OCI-LY3 (cell line): ENCODE results near the gene CRABP1.

Experiments
- EZH2phosphoT487 ChIP-seq: fragments of 200-600 bp; shearing (Covaris generic); IDR thresholded peaks from 2 replicates; pipeline ENCODE4 v1.6.1; 2018; ENCODE audit warnings: antibody characterized with exemption, mixed run types, low read depth
- TF ChIP-seq, protein P1 (sequence below): fragments of 200-600, 300-600 bp; sonication (generic); IDR thresholded peaks from 2 replicates; pipeline ENCODE4 v1.5.1; 2014; ENCODE audit warnings: antibody characterized with exemption, low read length, low read depth

DNA sequence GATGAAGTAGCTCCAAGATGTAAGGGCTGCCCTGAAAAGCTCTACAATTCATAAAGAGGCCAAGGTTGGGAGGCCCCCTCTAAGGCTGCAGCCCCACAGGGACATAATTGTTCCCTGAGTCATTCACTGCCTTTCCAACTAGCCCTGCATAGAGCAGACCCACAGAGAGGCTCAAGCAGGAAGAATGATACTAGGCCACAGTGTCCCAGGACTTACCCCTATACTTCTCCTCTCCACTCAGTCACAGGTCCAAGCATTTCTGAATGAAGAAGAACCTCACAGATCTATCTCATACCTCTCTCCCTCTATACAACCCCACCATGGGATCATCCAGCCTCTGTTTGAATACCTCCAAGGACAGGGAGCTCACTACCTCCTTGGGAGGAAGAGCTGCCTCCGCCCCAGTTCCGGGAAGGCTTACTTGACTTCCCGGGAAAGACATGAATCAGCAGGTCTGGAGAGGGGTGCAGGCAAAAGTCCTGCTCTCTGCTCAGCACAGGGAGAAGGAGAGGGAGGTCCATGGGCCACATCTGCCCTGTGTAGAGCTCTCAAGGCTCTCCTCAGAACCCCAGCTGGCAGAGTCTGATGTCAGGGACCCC is 33.9 kb upstream of the CRABP1 start:
- TF ChIP-seq, protein P1, sequence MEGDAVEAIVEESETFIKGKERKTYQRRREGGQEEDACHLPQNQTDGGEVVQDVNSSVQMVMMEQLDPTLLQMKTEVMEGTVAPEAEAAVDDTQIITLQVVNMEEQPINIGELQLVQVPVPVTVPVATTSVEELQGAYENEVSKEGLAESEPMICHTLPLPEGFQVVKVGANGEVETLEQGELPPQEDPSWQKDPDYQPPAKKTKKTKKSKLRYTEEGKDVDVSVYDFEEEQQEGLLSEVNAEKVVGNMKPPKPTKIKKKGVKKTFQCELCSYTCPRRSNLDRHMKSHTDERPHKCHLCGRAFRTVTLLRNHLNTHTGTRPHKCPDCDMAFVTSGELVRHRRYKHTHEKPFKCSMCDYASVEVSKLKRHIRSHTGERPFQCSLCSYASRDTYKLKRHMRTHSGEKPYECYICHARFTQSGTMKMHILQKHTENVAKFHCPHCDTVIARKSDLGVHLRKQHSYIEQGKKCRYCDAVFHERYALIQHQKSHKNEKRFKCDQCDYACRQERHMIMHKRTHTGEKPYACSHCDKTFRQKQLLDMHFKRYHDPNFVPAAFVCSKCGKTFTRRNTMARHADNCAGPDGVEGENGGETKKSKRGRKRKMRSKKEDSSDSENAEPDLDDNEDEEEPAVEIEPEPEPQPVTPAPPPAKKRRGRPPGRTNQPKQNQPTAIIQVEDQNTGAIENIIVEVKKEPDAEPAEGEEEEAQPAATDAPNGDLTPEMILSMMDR = no peak
- TF ChIP-seq EZH2phosphoT487 = no peak
